Cardiac fibroblast (primary cell): ENCODE measurements around the gene COBL.

Experiments
- DNase-seq, 2 donors: peaks; one replicate each; pipeline versions ENCODE4 v3.0.0 to v3.0.0-alpha.2; 2010; ENCODE audit warnings: low read depth in 2 of 2
- H3K4me3 ChIP-seq, 2 donors: replicated peaks in 1 of 2; 1 replicate in 1 of 2; 2 replicates in 1 of 2; pipeline ENCODE4 v1.5.1; 2011; ENCODE audit warnings: low read depth in 2 of 2, low read length in 2 of 2, mild to moderate bottlenecking in 2 of 2, moderate library complexity in 1 of 2
- CTCF ChIP-seq: IDR thresholded peaks from one replicate; pipeline ENCODE4 v1.5.1; 2011; ENCODE audit warnings: low read depth, mild to moderate bottlenecking, low read length, inconsistent platforms

COBL gene

GRCh38 chr7:51160990-51161615 is 155.5 kb downstream of the COBL start:
- DNase-seq: peak; percentile 83 to 87
- no peak overlapping the region for H3K4me3 ChIP-seq
- peak; percentile 95 for TF ChIP-seq CTCF

- TF ChIP-seq CTCF: no peak
- no peak overlapping the region for H3K4me3 ChIP-seq
Measured at GRCh38 chr7:51160411-51160810, 156.2 kb downstream of the COBL start.

GRCh38 chr7:51158742-51159445 is 157.7 kb downstream of the COBL start:
- TF ChIP-seq CTCF: no peak
- H3K4me3 ChIP-seq: no peak overlapping the region
- DNase-seq: no peak

More at GRCh38 chr7:51160411-51160810, 156.2 kb downstream of the COBL start:
- DNase-seq: no peak

GRCh38 chr7:51158211-51158610 is 158.4 kb downstream of the COBL start:
- DNase-seq: no peak
- no peak overlapping the region for H3K4me3 ChIP-seq
- TF ChIP-seq CTCF: no peak

- no peak overlapping the region for H3K4me3 ChIP-seq
- no peak for DNase-seq
- no peak for TF ChIP-seq CTCF
Measured at GRCh38 chr7:51154201-51154600, 162.4 kb downstream of the COBL start.

- H3K4me3 ChIP-seq: no peak overlapping the region
- no peak for DNase-seq
- no peak for TF ChIP-seq CTCF
Measured at GRCh38 chr7:51152706-51153200, 163.9 kb downstream of the COBL start.
